RWPE2 (cell line): ENCODE results near the gene FOXG1.

Experiments
- ATAC-seq: fragments of 200-7000 bp; cut with Tn5 transposase; 3 replicates; pipeline ENCODE4 v1.9.1; 2021; ENCODE audit warnings: low read depth
- DNase-seq: peaks from one replicate; pipeline ENCODE4 v3.0.0-alpha.2; 2020; ENCODE audit warnings: low spot score
- H3K27ac ChIP-seq: fragments of 450-650 bp; 2 replicates; pipeline ENCODE4 v1.5.1; 2017; ENCODE audit warnings: mild to moderate bottlenecking; ENCODE audit not compliant: poor library complexity, severe bottlenecking
- H3K27me3 ChIP-seq: fragments of 250-450 bp; sonication (Bioruptor Pico); 2 replicates; pipeline ENCODE4 v1.5.1; 2021; ENCODE audit warnings: mild to moderate bottlenecking, moderate library complexity; ENCODE audit not compliant: insufficient read depth, poor library complexity, severe bottlenecking
- H3K36me3 ChIP-seq: fragments of 250-450 bp; sonication (Bioruptor Pico); 2 replicates; pipeline ENCODE4 v1.5.1; 2020; ENCODE audit warnings: low read depth, mild to moderate bottlenecking, moderate library complexity
- H3K4me1 ChIP-seq: fragments of 250-450 bp; sonication (Bioruptor Pico); 2 replicates; pipeline ENCODE4 v1.5.1; 2021; ENCODE audit warnings: mild to moderate bottlenecking, moderate library complexity; ENCODE audit not compliant: insufficient read depth, poor library complexity, severe bottlenecking
- H3K4me3 ChIP-seq: fragments of 250-450 bp; sonication (Bioruptor Pico); 2 replicates; pipeline ENCODE4 v1.5.1; 2021; ENCODE audit warnings: mild to moderate bottlenecking, moderate library complexity; ENCODE audit not compliant: severe bottlenecking
- H3K9me3 ChIP-seq: fragments of 250-450 bp; sonication (Bioruptor Pico); 2 replicates; pipeline ENCODE4 v1.5.1; 2021; ENCODE audit warnings: mild to moderate bottlenecking, moderate library complexity; ENCODE audit not compliant: severe bottlenecking
- TF ChIP-seq, protein P1 (sequence below): fragments of 450-650 bp; IDR thresholded peaks from one replicate; pipeline ENCODE4 v1.5.1; 2017; ENCODE audit warnings: mild to moderate bottlenecking, moderate library complexity; ENCODE audit not compliant: poor library complexity, severe bottlenecking

The FOXG1 gene

GRCh38 chr14:28758253-28758884 lies 8.2 kb upstream of the FOXG1 start:
- no peaks in the 10 kb centered on the region for H3K9me3 ChIP-seq
- DNase-seq (no peak), ATAC-seq (no peak)
- no peaks in the 10 kb centered on the region for H3K36me3 ChIP-seq
- TF ChIP-seq, protein P1, sequence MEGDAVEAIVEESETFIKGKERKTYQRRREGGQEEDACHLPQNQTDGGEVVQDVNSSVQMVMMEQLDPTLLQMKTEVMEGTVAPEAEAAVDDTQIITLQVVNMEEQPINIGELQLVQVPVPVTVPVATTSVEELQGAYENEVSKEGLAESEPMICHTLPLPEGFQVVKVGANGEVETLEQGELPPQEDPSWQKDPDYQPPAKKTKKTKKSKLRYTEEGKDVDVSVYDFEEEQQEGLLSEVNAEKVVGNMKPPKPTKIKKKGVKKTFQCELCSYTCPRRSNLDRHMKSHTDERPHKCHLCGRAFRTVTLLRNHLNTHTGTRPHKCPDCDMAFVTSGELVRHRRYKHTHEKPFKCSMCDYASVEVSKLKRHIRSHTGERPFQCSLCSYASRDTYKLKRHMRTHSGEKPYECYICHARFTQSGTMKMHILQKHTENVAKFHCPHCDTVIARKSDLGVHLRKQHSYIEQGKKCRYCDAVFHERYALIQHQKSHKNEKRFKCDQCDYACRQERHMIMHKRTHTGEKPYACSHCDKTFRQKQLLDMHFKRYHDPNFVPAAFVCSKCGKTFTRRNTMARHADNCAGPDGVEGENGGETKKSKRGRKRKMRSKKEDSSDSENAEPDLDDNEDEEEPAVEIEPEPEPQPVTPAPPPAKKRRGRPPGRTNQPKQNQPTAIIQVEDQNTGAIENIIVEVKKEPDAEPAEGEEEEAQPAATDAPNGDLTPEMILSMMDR, result no peak
- no peak overlapping the region for H3K27ac ChIP-seq
- H3K4me1 ChIP-seq, result no peaks in the 10 kb centered on the region
- H3K4me3 ChIP-seq, result no peak overlapping the region
- H3K27me3 ChIP-seq, result peaks cover 98% of the 10 kb centered on the region

DNA sequence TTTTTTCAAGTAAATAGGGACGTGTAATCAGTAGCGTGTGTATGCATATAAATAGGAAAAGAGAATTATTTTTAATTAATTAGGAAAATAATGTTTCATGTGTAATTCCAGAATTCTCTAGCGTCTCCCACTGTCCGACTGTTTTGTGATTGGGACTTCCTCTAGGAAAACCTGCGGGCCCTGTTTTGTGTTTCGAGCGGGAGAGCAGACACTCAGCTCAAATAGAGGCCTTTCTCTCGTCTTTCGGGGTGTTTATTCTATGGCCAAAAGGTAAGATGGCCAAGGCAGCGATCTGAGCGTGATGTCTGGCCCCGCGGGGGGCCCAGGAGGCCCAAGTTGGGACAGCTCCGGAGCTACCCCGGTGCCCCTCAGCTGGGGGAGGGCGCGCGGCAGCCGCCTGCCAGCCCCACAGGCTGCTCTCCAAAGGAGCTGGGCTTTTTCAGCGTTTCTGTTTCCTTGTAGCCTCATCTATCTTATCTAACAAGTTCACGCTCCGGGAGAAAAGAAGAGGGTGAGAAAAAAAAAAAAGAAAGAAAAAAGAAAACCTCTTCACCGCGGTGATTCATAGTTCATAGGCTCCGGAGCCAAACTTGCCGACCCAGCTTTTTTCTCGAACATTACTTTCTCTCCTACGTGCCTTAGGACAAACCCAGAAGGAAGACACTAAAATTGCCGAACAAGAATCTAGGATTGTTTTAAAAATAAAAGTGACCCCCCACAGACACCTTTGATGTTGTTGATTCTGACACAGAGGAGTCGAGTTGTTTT lies 7.5 kb upstream of the FOXG1 start:
- peaks cover 100% of the 10 kb centered on the region for H3K27me3 ChIP-seq
- DNase-seq (no peak), ATAC-seq (no peak)
- no peaks in the 10 kb centered on the region for H3K36me3 ChIP-seq
- H3K4me3 ChIP-seq, result no peak overlapping the region
- H3K9me3 ChIP-seq, result no peaks in the 10 kb centered on the region
- H3K4me1 ChIP-seq, result no peaks in the 10 kb centered on the region
- TF ChIP-seq, protein P1, result no peak
- H3K27ac ChIP-seq, result no peak overlapping the region

DNA sequence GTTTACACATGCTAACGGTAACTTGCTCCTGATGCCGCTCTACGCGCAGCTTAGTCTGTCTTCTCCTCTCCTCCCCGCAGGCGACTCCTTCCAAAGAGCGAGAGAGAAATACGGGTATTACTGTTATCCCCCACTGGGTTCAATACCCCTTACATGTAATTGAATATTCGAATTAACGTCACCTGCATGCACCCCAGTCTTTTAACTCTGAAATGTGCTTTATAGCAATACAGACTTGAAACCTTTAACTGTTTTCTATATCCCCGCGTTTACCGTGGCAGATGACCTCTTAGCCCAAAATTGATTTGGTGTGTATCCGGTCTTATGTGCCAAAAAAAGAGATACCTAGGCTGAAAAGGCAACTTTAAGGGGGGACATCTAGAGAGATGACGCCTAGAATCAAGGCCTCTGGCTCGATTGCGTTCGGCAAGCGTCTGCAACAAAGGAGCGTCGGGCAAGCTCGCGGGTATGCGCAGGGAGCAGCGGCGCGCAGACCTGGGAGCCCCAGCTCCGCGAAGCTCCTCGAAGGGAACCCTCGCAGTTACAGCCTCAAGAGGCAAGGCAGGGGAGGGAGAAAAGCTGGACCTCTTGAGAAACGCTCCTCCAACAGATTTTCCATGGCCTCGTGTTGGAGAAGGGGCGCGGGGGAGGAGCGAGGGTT lies 6.8 kb upstream of the FOXG1 start:
- no peaks in the 10 kb centered on the region for H3K4me1 ChIP-seq
- H3K9me3 ChIP-seq, result no peaks in the 10 kb centered on the region
- H3K4me3 ChIP-seq, result no peak overlapping the region
- DNase-seq, result no peak
- TF ChIP-seq, protein P1, result no peak
- H3K27me3 ChIP-seq, result peaks cover 100% of the 10 kb centered on the region
- no peak for ATAC-seq
- H3K36me3 ChIP-seq, result no peaks in the 10 kb centered on the region
- H3K27ac ChIP-seq, result no peak overlapping the region

DNA sequence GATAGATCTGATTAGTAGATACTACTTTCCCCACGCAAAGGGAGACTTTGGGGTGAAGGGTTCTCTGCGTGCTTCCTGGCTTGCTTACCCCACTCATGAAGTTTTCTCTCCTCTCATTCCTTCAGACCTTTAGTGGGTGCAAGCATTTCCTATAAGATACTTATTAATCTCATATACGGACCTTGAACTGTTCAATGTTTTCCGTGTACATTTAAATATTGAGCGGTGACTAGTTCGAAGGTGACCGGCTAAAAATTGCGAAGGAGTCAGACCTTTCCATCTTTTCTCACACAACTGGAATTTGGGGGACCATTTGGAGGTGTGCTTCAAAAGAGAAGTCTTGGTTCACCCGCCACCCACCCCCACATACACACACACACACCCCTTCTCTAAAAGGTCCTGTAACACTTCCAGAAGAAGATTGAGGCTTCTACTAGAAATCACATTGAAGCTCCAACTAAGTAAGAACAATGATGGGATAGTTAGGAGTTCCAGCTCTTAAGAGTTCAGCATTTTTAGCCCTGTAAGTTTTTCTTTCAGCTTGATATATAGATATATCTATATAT lies 6.1 kb upstream of the FOXG1 start:
- Histone ChIP-seq H3K4me3 (no peak overlapping the region), H3K36me3 (no peaks in the 10 kb centered on the region), H3K4me1 (no peaks in the 10 kb centered on the region), H3K27me3 (peaks cover 100% of the 10 kb centered on the region), H3K9me3 (no peaks in the 10 kb centered on the region), H3K27ac (no peak overlapping the region)
- TF ChIP-seq, protein P1, result no peak
- ATAC-seq, result no peak
- DNase-seq, result no peak
